K562 (cell line): ENCODE data around the gene PPM1H. TPM values are rescaled to one million over a fixed set of nuclear protein-coding genes. Genes with fewer than 3 reads are reported as not detected.
A peak's percentile ranks its signal among the peaks of the same experiment; 100 is the strongest.

Experiments
- CBX1 ChIP-seq: sonication (generic); IDR thresholded peaks from 2 replicates; pipeline ENCODE4 v1.6.1; 2016; ENCODE audit warnings: antibody characterized with exemption, low read depth, mild to moderate bottlenecking
- COPS2 ChIP-seq: fragments of 450-650 bp; conservative IDR thresholded peaks from 2 replicates; pipeline ENCODE4 v1.6.1; 2016; ENCODE audit warnings: mild to moderate bottlenecking, moderate library complexity
- DIDO1 ChIP-seq: fragments of 450-650 bp; IDR thresholded peaks from 2 replicates; pipeline ENCODE4 v1.6.1; 2016; ENCODE audit warnings: low read depth, missing biosample characterization, missing genetic modification characterization
- ELK1 ChIP-seq: sonication (generic); formaldehyde crosslinking; IDR thresholded peaks from 2 replicates; pipeline ENCODE4 v1.8.1; 2022; ENCODE audit warnings: missing genetic modification reagents
- HMG20A ChIP-seq: fragments of 450-650 bp; formaldehyde crosslinking; conservative IDR thresholded peaks from 2 replicates; pipeline ENCODE4 v1.4.0; 2020; ENCODE audit warnings: mild to moderate bottlenecking, mixed read lengths
- HNRNPL ChIP-seq: fragments of 200-400 bp; formaldehyde crosslinking; IDR thresholded peaks from 2 replicates; pipeline ENCODE4 v1.6.1; 2017; ENCODE audit warnings: low read depth, mild to moderate bottlenecking, low read length
- KLF10 ChIP-seq: fragments of 250-450 bp; sonication (Bioruptor Pico); IDR thresholded peaks from 2 replicates; pipeline ENCODE4 v1.6.1; 2021; ENCODE audit warnings: matching md5 sums
- LARP7 ChIP-seq: fragments of 450-650 bp; IDR thresholded peaks from 2 replicates; pipeline ENCODE4 v1.6.1; 2016
- MEF2D ChIP-seq: conservative IDR thresholded peaks from 2 replicates; pipeline ENCODE4 v1.6.1; 2016; ENCODE audit warnings: low read depth, missing genetic modification characterization, missing compliant biosample characterization
- POLR2H ChIP-seq: IDR thresholded peaks from 2 replicates; pipeline ENCODE4 v1.6.1; 2016; ENCODE audit warnings: missing genetic modification characterization, low read depth, mild to moderate bottlenecking, control low read depth, missing compliant biosample characterization, moderate library complexity
- RBM14 ChIP-seq: fragments of 200-400 bp; formaldehyde crosslinking; IDR thresholded peaks from 2 replicates; pipeline ENCODE4 v1.6.1; 2018; ENCODE audit warnings: low read depth, mild to moderate bottlenecking, low read length, moderate library complexity, borderline replicate concordance; ENCODE audit not compliant: insufficient read depth
- RERE ChIP-seq: sonication (generic); formaldehyde crosslinking; IDR thresholded peaks from 2 replicates; pipeline ENCODE4 v1.8.0; 2023; ENCODE audit warnings: missing genetic modification reagents, mild to moderate bottlenecking, borderline replicate concordance
- STAT5A ChIP-seq: IDR thresholded peaks from 2 replicates; pipeline ENCODE4 v1.6.1; 2012; ENCODE audit warnings: low read length, inconsistent platforms, borderline replicate concordance
- STAT5B ChIP-seq: fragments of 250-450 bp; sonication (Bioruptor Pico); IDR thresholded peaks from 2 replicates; pipeline ENCODE4 v1.8.0; 2021; ENCODE audit warnings: mild to moderate bottlenecking, inconsistent platforms
- TAF7 ChIP-seq: fragments of 450-650 bp; IDR thresholded peaks from 2 replicates; pipeline ENCODE4 v1.6.1; 2016; ENCODE audit warnings: missing genetic modification characterization, missing compliant biosample characterization
- WHSC1 ChIP-seq: IDR thresholded peaks from one replicate; pipeline ENCODE4 v1.6.1; 2012; ENCODE audit warnings: low read length, control low read depth, inconsistent platforms
- ZNF253 ChIP-seq: fragments of 250-450 bp; sonication (Bioruptor Pico); conservative IDR thresholded peaks from 2 replicates; pipeline ENCODE4 v1.6.1; 2021; ENCODE audit warnings: mild to moderate bottlenecking
- ZNF316 ChIP-seq: fragments of 450-650 bp; IDR thresholded peaks from 2 replicates; pipeline ENCODE4 v1.6.1; 2016
- ZNF512 ChIP-seq: IDR thresholded peaks from 2 replicates; pipeline ENCODE4 v1.6.1; 2016; ENCODE audit warnings: missing genetic modification characterization, missing compliant biosample characterization
- polyA plus RNA-seq, 8 experiments: library from polyadenylated mRNA; depleted of rRNA in 4 of 8; stranded (reverse) in 5 of 8; unstranded in 3 of 8; fragments of >200 nt; fragmentation: Nextera tagmentation in 2 of 8; fragmentation: Illumina TruSeq in 1 of 8; extraction: Ambion mirVana in 2 of 8; extraction: Trizol in 1 of 8; gene quantifications; 2 replicates each; pipeline versions ENCODE4 v1.2.1 to v1.2.3, GENCODE V29; 2011 to 2014; ENCODE audit warnings: inconsistent platforms in 1 of 8, missing spikeins in 1 of 8
- total RNA-seq, 7 experiments: library from RNA; depleted of rRNA in 6 of 7; stranded (reverse); fragments of >200 nt in 6 of 7; fragmentation: Illumina TruSeq in 2 of 7; extraction: Trizol in 2 of 7; gene quantifications; 2 replicates each; pipeline versions ENCODE4 v1.2.1 to v1.2.3, GENCODE V29; 2011 to 2021; ENCODE audit warnings: low replicate concordance in 1 of 7
- TF ChIP-seq, protein P1 (sequence below): sonication (generic); formaldehyde crosslinking; IDR thresholded peaks from 2 replicates; pipeline ENCODE4 v1.8.0; 2022; ENCODE audit warnings: mild to moderate bottlenecking, missing genetic modification reagents

PPM1H gene
- total and polyA plus RNA-seq, 9 of the 15 experiments (the other 6 are each of a cell fraction or from before 2014, with no cell fraction given), result 5.3 to 29.3 (median 11.3) TPM

- TF ChIP-seq, protein P1, sequence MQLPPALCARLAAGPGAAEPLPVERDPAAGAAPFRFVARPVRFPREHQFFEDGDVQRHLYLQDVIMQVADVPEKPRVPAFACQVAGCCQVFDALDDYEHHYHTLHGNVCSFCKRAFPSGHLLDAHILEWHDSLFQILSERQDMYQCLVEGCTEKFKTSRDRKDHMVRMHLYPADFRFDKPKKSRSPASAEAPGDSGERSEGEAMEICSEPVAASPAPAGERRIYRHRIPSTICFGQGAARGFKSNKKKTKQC, result peak; percentile 98
- TF ChIP-seq COPS2, result no peak
- no peak for TF ChIP-seq KLF10 (CRISPR knock-in tag)
- peak; percentile 56; the same call in 1 of the 2 replicates for TF ChIP-seq TAF7 (tag)
- peak; percentile 76 for TF ChIP-seq MEF2D (tag)
- no peak for TF ChIP-seq ZNF316
- 0 out of 2 replicates have a peak, but pooled peaks have one; percentile 2 for TF ChIP-seq RBM14
- peak; percentile 88 for TF ChIP-seq POLR2H
- TF ChIP-seq ELK1 (CRISPR knock-in tag), result no peak
- TF ChIP-seq ZNF253 (CRISPR knock-in tag), result no peak
- TF ChIP-seq HNRNPL, result no peak
- TF ChIP-seq CBX1, result peak; percentile 7; the same call in 1 of the 2 replicates
- 0 out of 2 replicates have a peak, but pooled peaks have one; percentile 56 for TF ChIP-seq DIDO1 (tag)
- no peak for TF ChIP-seq STAT5B (CRISPR knock-in tag)
- TF ChIP-seq LARP7, result no peak
- no peak for TF ChIP-seq HMG20A (CRISPR knock-in tag)
- peak; percentile 33; the same call in 1 of the 2 replicates for TF ChIP-seq RERE
- no peak for TF ChIP-seq ZNF512 (tag)
- TF ChIP-seq WHSC1, result no peak
- TF ChIP-seq STAT5A, result no peak
Observed at GRCh38 chr12:62602255-62603060, 332.5 kb downstream of the PPM1H start (continued).
